Liver (tissue), 9 donors: ENCODE results near the gene PRDM2. TPM values are rescaled to one million over a fixed set of nuclear protein-coding genes. Genes with fewer than 3 reads are reported as not detected.

ENCODE experiments used
- DNase-seq: peaks from one replicate; pipeline ENCODE4 v3.0.0-alpha.2; 2017; ENCODE audit warnings: low spot score
- H3K27ac ChIP-seq, 2 donors: one replicate each; pipeline ENCODE4 v1.7.0; 2013; ENCODE audit warnings: inconsistent platforms in 2 of 2, low read length in 2 of 2, control low read depth in 1 of 2, low read depth in 1 of 2, mild to moderate bottlenecking in 1 of 2
- H3K27me3 ChIP-seq, 4 donors: one replicate each; pipeline versions ENCODE4 v1.6.1 to v1.7.0; 2013; ENCODE audit warnings: low read length in 3 of 4, inconsistent platforms in 1 of 4, mild to moderate bottlenecking in 1 of 4, moderate library complexity in 1 of 4; ENCODE audit not compliant: control insufficient read depth in 4 of 4, insufficient read depth in 4 of 4
- H3K36me3 ChIP-seq, 4 donors: one replicate each; pipeline versions ENCODE4 v1.6.1 to v1.7.0; 2013; ENCODE audit warnings: low read length in 3 of 4, mild to moderate bottlenecking in 3 of 4, low read depth in 1 of 4, moderate library complexity in 1 of 4; ENCODE audit not compliant: control insufficient read depth in 4 of 4, insufficient read depth in 3 of 4
- H3K4me1 ChIP-seq, 4 donors: one replicate each; pipeline versions ENCODE4 v1.6.1 to v1.7.0; 2013; ENCODE audit warnings: low read length in 3 of 4, mild to moderate bottlenecking in 3 of 4, moderate library complexity in 1 of 4; ENCODE audit not compliant: control insufficient read depth in 4 of 4, insufficient read depth in 4 of 4
- H3K4me3 ChIP-seq, 3 donors: one replicate each; pipeline versions ENCODE4 v1.6.1 to v1.7.0; 2013; ENCODE audit warnings: low read length in 3 of 3, control low read depth in 1 of 3, low read depth in 1 of 3, mild to moderate bottlenecking in 1 of 3
- H3K9ac ChIP-seq, 2 donors: one replicate each; pipeline ENCODE4 v1.7.0; 2013; ENCODE audit warnings: low read length in 2 of 2, mild to moderate bottlenecking in 2 of 2, moderate library complexity in 2 of 2, control low read depth in 1 of 2, low read depth in 1 of 2
- H3K9me3 ChIP-seq, 4 donors: one replicate each; pipeline versions ENCODE4 v1.6.1 to v1.7.0; 2013; ENCODE audit warnings: low read length in 3 of 4; ENCODE audit not compliant: control insufficient read depth in 4 of 4
- EGR1 ChIP-seq, 2 donors: IDR thresholded peaks; 2 replicates each; pipeline ENCODE4 v1.6.1; 2016 to 2018; ENCODE audit warnings: antibody characterized with exemption in 2 of 2, low read depth in 2 of 2
- FOXA2 ChIP-seq: IDR thresholded peaks from 2 replicates; pipeline ENCODE4 v1.6.1; 2016; ENCODE audit warnings: antibody characterized with exemption
- HNF4A ChIP-seq, 2 donors: conservative IDR thresholded peaks; 2 replicates each; pipeline ENCODE4 v1.6.1; 2016; ENCODE audit warnings: antibody characterized with exemption in 2 of 2, mild to moderate bottlenecking in 2 of 2
- JUND ChIP-seq, 2 donors: IDR thresholded peaks; 2 replicates each; pipeline ENCODE4 v1.6.1; 2016; ENCODE audit warnings: antibody characterized with exemption in 2 of 2
- MAX ChIP-seq: IDR thresholded peaks from 2 replicates; pipeline ENCODE4 v1.6.1; 2016; ENCODE audit warnings: antibody characterized with exemption
- NR2F2 ChIP-seq: IDR thresholded peaks from 2 replicates; pipeline ENCODE4 v1.6.1; 2016; ENCODE audit warnings: antibody characterized with exemption
- REST ChIP-seq: IDR thresholded peaks from 2 replicates; pipeline ENCODE4 v1.6.1; 2016; ENCODE audit warnings: antibody characterized with exemption, mild to moderate bottlenecking
- RXRA ChIP-seq, 2 donors: IDR thresholded peaks; 2 replicates each; pipeline ENCODE4 v1.6.1; 2017 to 2018; ENCODE audit warnings: antibody characterized with exemption in 2 of 2, mild to moderate bottlenecking in 1 of 2
- SP1 ChIP-seq: IDR thresholded peaks from 2 replicates; pipeline ENCODE4 v1.6.1; 2018; ENCODE audit warnings: antibody characterized with exemption, mild to moderate bottlenecking
- TAF1 ChIP-seq: conservative IDR thresholded peaks from 2 replicates; pipeline ENCODE4 v1.6.1; 2016; ENCODE audit warnings: antibody characterized with exemption, mild to moderate bottlenecking
- YY1 ChIP-seq: IDR thresholded peaks from 2 replicates; pipeline ENCODE4 v1.6.1; 2016; ENCODE audit warnings: antibody characterized with exemption, mild to moderate bottlenecking
- WGBS: extraction: QIAGEN DNeasy Blood & Tissue Kit; methylation state at CpG from one replicate; pipeline ENCODE4 v1.1.7; 2013; 5-methylcytosine and 5-hydroxymethylcytosine counted together
- polyA plus RNA-seq, 2 donors: library from polyadenylated mRNA; stranded (reverse) in 1 of 2; unstranded in 1 of 2; fragments of 200-250 nt in 1 of 2; fragments of >200 nt in 1 of 2; fragmentation: Nextera tagmentation in 1 of 2; extraction: Ambion mirVana in 1 of 2; gene quantifications; one replicate each; pipeline versions ENCODE4 v1.2.1 to v1.2.3, GENCODE V29; 2013 to 2015
- total RNA-seq, 2 donors: library from RNA; depleted of rRNA; stranded (reverse); fragments of >200 nt; gene quantifications; one replicate each; pipeline ENCODE4 v1.2.3, GENCODE V29; 2014
- TF ChIP-seq, protein P1 (sequence below): IDR thresholded peaks from 2 replicates; pipeline ENCODE4 v1.6.1; 2016; ENCODE audit warnings: antibody characterized with exemption
- TF ChIP-seq, protein P2 (sequence below): fragments of 150-350 bp; IDR thresholded peaks from 2 replicates; pipeline ENCODE4 v1.5.1; 2017; ENCODE audit warnings: improper control_type of control experiment, low read depth, low read length; ENCODE audit not compliant: missing input control
- TF ChIP-seq, protein P3 (sequence below): IDR thresholded peaks from 2 replicates; pipeline ENCODE4 v1.6.1; 2016; ENCODE audit warnings: antibody characterized with exemption
- donor health status: healthy.
- donor health status: healthy.
- donor health status: healthy.
- donor health status: healthy.
- donor health status: healthy.

Gene PRDM2
- total and polyA plus RNA-seq, 4 donors = 4.5 to 13.9 (median 7.9) TPM

DNA sequence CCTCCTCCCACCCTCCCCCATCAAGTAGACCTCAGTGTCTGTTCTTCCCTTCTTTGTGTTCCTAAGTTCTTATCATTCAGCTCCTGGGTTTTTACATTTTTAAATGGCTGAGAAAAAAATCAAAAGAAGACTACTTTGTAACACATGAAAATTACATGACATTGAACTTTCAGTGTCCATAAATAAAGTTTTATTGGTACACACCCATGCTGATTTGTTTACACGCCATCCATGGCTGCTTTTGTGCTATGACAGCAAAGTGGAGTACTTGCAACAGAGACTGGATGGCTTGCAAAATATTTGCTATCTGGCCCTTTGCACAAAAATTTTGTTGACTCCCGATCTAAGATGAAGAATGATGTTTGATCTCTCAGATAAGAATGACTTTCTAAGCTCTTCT lies 171.4 kb downstream of the PRDM2 start:
- no peaks in the 10 kb centered on the region for H3K27me3 ChIP-seq
- no peaks in the 10 kb centered on the region for H3K4me1 ChIP-seq
- no peak overlapping the region for H3K27ac ChIP-seq
- H3K36me3 ChIP-seq = no peaks in the 10 kb centered on the region
- no peak overlapping the region for H3K9ac ChIP-seq
- peaks cover 0 to 3% (median 0%) of the 10 kb centered on the region in 4 donors for H3K9me3 ChIP-seq
- TF ChIP-seq MAX (no peak), EGR1 (IDR thresholded peaks at IDR 0.05; ENCODE audit: low read depth in 2 of 2) (no peak), REST (no peak), YY1 (no peak), JUND (IDR thresholded peaks at IDR 0.05) (no peak), FOXA2 (no peak), RXRA (IDR thresholded peaks at IDR 0.05) (no peak), SP1 (no peak)
- TF ChIP-seq, protein P1, sequence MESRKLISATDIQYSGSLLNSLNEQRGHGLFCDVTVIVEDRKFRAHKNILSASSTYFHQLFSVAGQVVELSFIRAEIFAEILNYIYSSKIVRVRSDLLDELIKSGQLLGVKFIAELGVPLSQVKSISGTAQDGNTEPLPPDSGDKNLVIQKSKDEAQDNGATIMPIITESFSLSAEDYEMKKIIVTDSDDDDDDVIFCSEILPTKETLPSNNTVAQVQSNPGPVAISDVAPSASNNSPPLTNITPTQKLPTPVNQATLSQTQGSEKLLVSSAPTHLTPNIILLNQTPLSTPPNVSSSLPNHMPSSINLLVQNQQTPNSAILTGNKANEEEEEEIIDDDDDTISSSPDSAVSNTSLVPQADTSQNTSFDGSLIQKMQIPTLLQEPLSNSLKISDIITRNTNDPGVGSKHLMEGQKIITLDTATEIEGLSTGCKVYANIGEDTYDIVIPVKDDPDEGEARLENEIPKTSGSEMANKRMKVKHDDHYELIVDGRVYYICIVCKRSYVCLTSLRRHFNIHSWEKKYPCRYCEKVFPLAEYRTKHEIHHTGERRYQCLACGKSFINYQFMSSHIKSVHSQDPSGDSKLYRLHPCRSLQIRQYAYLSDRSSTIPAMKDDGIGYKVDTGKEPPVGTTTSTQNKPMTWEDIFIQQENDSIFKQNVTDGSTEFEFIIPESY = no peak
- TF ChIP-seq, protein P2, sequence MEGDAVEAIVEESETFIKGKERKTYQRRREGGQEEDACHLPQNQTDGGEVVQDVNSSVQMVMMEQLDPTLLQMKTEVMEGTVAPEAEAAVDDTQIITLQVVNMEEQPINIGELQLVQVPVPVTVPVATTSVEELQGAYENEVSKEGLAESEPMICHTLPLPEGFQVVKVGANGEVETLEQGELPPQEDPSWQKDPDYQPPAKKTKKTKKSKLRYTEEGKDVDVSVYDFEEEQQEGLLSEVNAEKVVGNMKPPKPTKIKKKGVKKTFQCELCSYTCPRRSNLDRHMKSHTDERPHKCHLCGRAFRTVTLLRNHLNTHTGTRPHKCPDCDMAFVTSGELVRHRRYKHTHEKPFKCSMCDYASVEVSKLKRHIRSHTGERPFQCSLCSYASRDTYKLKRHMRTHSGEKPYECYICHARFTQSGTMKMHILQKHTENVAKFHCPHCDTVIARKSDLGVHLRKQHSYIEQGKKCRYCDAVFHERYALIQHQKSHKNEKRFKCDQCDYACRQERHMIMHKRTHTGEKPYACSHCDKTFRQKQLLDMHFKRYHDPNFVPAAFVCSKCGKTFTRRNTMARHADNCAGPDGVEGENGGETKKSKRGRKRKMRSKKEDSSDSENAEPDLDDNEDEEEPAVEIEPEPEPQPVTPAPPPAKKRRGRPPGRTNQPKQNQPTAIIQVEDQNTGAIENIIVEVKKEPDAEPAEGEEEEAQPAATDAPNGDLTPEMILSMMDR = no peak
- TF ChIP-seq, protein P3, sequence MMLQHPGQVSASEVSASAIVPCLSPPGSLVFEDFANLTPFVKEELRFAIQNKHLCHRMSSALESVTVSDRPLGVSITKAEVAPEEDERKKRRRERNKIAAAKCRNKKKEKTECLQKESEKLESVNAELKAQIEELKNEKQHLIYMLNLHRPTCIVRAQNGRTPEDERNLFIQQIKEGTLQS = no peak
- WGBS = 59% methylated on average over 2 of the region's 2 CpGs
- DNase-seq = no peak
- H3K4me3 ChIP-seq = no peak overlapping the region

DNA sequence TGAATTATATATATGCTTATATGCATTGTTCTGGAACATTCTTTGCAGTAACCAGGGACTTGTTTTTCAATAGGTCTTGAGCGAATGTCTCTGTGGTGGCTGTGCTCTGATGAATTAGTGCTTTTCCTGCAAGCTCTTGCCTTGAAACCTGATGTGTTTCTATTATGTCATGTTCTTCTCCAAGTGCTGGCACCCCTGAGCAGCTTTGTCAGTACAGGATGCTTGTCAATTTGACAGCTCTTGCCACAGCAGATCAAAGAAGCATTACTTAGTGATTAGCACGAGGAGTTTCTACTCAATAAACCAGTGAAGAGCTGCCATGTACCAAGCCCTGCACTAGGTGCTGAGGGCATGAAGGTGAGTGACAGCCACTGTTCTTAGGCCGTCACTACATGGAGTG lies 171.9 kb downstream of the PRDM2 start:
- WGBS = 83% methylated on average over 3 of the region's 3 CpGs
- no peak overlapping the region for H3K4me3 ChIP-seq
- no peaks in the 10 kb centered on the region for H3K4me1 ChIP-seq
- no peak overlapping the region for H3K27ac ChIP-seq
- no peaks in the 10 kb centered on the region for H3K36me3 ChIP-seq
- H3K9ac ChIP-seq = no peak overlapping the region
- no peaks in the 10 kb centered on the region for H3K27me3 ChIP-seq
- H3K9me3 ChIP-seq = peaks cover 0 to 3% (median 0%) of the 10 kb centered on the region in 4 donors
- no peak for DNase-seq
- no peak for TF ChIP-seq RXRA (IDR thresholded peaks at IDR 0.05)
- no peak for TF ChIP-seq MAX
- no peak for TF ChIP-seq TAF1
- TF ChIP-seq HNF4A (conservative IDR thresholded peaks at IDR 0.05) = no peak
- TF ChIP-seq NR2F2 = no peak
- TF ChIP-seq, protein P3 = no peak
